Measurements from ENCODE around the gene MLIP. TPM values are rescaled to one million over a fixed set of nuclear protein-coding genes. Genes with fewer than 3 reads are reported as not detected.

MLIP gene
- total RNA-seq, 1 donor from 2014 or later = 0.44 TPM

DNA sequence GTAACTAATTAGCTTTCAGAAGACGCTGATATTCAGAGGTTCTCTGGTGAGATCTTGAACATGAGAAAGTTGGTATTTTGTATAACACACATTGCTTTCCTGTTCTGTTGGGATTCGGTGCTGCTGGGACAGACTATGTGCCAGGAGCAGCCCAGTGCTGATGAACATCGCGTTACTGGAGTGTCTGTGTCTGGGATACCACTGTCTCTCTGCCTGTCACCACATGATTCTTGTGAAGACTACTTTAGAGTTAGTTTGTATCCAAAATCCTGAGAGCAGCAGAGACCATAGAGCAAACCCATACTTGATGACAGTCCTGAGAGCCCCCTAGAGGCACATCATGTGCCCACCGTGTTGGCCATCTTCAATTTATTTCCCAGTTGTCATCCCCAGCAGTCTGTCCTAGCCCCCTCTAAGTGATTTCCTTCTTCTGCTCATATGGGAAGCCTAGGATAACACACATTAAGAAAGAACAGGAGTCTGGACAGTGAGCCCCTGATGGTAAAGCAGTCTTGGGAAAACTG lies 155.2 kb downstream of the MLIP start:
- H3K27ac Mint-ChIP-seq (ENCODE audit: unreplicated experiment) = no peak overlapping the region
- H3K4me3 Mint-ChIP-seq (ENCODE audit: unreplicated experiment) = no peak overlapping the region
- no peak for DNase-seq
- no peaks in the 10 kb centered on the region for H3K4me1 Mint-ChIP-seq (ENCODE audit: low read depth, unreplicated experiment)
- no peaks in the 10 kb centered on the region for H3K9me3 Mint-ChIP-seq (ENCODE audit: unreplicated experiment)
- H3K27me3 Mint-ChIP-seq (ENCODE audit: unreplicated experiment) = no peaks in the 10 kb centered on the region
- H3K36me3 Mint-ChIP-seq (ENCODE audit: unreplicated experiment) = no peaks in the 10 kb centered on the region
- TF ChIP-seq, protein P1, sequence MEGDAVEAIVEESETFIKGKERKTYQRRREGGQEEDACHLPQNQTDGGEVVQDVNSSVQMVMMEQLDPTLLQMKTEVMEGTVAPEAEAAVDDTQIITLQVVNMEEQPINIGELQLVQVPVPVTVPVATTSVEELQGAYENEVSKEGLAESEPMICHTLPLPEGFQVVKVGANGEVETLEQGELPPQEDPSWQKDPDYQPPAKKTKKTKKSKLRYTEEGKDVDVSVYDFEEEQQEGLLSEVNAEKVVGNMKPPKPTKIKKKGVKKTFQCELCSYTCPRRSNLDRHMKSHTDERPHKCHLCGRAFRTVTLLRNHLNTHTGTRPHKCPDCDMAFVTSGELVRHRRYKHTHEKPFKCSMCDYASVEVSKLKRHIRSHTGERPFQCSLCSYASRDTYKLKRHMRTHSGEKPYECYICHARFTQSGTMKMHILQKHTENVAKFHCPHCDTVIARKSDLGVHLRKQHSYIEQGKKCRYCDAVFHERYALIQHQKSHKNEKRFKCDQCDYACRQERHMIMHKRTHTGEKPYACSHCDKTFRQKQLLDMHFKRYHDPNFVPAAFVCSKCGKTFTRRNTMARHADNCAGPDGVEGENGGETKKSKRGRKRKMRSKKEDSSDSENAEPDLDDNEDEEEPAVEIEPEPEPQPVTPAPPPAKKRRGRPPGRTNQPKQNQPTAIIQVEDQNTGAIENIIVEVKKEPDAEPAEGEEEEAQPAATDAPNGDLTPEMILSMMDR (IDR thresholded peaks at IDR 0.05; ENCODE audit: partially characterized antibody, unreplicated experiment) = peak; percentile 17

DNA sequence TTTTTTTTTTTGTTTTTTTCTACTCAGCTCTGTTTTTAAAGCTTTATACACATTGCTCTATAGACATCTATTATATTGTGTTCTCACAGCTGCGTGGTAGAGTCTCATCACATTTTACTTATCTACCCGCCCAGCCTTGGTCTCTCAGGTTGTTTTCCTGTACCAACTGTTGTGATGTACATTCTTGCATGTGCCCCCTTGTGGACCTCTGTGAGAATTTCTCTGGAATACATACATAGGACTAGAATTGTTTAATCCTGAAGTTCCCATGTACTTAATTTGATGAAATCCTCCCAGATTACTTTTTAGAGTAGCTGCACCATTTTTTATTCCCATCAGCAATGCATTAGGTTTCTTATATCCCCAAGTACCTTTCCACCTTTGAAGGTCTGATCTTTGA lies 156.6 kb downstream of the MLIP start:
- no peaks in the 10 kb centered on the region for H3K27me3 Mint-ChIP-seq (ENCODE audit: unreplicated experiment)
- no peaks in the 10 kb centered on the region for H3K36me3 Mint-ChIP-seq (ENCODE audit: unreplicated experiment)
- no peaks in the 10 kb centered on the region for H3K4me1 Mint-ChIP-seq (ENCODE audit: low read depth, unreplicated experiment)
- TF ChIP-seq, protein P1 (IDR thresholded peaks at IDR 0.05; ENCODE audit: partially characterized antibody, unreplicated experiment) = peak; percentile 69
- H3K27ac Mint-ChIP-seq (ENCODE audit: unreplicated experiment) = no peak overlapping the region
- peak; percentile 13 for DNase-seq
- H3K9me3 Mint-ChIP-seq (ENCODE audit: unreplicated experiment) = no peaks in the 10 kb centered on the region
- no peak overlapping the region for H3K4me3 Mint-ChIP-seq (ENCODE audit: unreplicated experiment)

DNA sequence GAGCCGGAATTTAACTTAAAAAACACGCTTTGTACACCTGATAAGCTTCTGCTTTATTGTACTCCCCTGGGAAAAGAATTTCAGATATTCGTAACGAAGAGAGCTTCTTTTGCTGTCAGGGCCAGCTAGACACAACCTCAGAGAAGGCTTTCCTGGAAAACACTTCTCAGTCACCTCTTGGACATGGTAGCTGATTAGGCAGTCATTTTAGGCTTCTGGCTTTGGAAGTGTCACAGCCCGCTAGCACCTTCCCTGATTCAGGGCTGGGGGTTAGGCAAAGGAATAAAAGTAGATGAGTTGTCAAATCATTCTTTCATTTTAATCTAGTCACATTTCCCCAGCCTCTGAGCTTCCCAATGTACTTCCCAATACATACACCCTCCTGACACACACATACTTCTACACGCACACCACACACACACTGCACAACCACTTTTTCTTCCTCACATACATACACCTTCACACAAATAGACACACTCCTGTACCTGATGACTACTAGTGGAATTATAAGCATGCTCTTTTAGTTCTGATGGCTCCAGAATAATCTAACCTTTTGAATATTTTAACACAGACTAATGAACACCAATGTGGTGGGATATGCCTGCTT lies 162.1 kb downstream of the MLIP start:
- Mint-ChIP-seq H3K4me1 (ENCODE audit: low read depth, unreplicated experiment) (no peaks in the 10 kb centered on the region), H3K27me3 (ENCODE audit: unreplicated experiment) (no peaks in the 10 kb centered on the region), H3K9me3 (ENCODE audit: unreplicated experiment) (no peaks in the 10 kb centered on the region), H3K36me3 (ENCODE audit: unreplicated experiment) (no peaks in the 10 kb centered on the region), H3K27ac (ENCODE audit: unreplicated experiment) (no peak overlapping the region), H3K4me3 (ENCODE audit: unreplicated experiment) (no peak overlapping the region)
- TF ChIP-seq, protein P1 (IDR thresholded peaks at IDR 0.05; ENCODE audit: partially characterized antibody, unreplicated experiment) = no peak
- DNase-seq = no peak

DNA sequence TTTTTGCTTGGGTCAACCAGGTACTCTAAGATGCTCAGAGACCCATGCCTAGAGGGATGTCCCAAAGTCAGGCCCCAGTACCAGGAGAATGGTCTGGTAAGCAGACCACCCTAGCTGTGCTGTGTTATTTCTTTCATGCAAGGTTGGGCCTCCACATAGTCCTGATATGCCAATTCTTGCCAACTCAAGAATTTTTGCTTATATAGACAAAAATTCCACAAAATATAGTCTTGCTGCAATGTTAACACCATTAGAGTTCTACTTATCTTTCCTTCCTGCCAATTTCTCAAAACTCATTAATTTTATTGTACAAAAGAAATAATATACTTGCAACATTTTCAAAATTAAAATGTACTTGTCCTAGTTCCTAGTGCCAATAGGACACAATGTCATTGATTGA lies 163.1 kb downstream of the MLIP start:
- Mint-ChIP-seq H3K4me3 (ENCODE audit: unreplicated experiment) (no peak overlapping the region), H3K36me3 (ENCODE audit: unreplicated experiment) (no peaks in the 10 kb centered on the region), H3K4me1 (ENCODE audit: low read depth, unreplicated experiment) (no peaks in the 10 kb centered on the region), H3K9me3 (ENCODE audit: unreplicated experiment) (no peaks in the 10 kb centered on the region), H3K27ac (ENCODE audit: unreplicated experiment) (no peak overlapping the region), H3K27me3 (ENCODE audit: unreplicated experiment) (no peaks in the 10 kb centered on the region)
- TF ChIP-seq, protein P1 (IDR thresholded peaks at IDR 0.05; ENCODE audit: partially characterized antibody, unreplicated experiment) = no peak
- DNase-seq = no peak

DNA sequence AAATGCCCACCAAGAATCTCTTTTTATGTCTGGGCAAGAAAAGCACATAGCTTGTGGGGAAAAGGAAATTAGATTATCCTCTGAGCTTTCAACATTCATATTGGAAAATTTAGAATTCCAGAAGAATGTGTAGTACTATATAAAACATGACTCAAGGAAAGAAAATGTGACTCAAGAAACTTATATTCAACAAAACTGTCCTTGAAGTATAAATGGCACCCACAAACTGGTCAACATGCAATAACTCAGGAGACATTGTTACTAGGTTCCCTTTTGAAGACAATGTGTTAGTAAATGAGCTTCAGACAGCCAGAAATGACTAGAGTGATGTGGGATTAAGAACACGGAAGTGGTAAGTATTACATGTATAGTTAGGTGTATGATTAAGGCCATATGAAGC lies 170.9 kb downstream of the MLIP start:
- Mint-ChIP-seq H3K27ac (ENCODE audit: unreplicated experiment) (no peak overlapping the region), H3K4me3 (ENCODE audit: unreplicated experiment) (no peak overlapping the region), H3K9me3 (ENCODE audit: unreplicated experiment) (no peaks in the 10 kb centered on the region)

More for the DNA sequence above, 170.9 kb downstream of the MLIP start:
- Mint-ChIP-seq H3K4me1 (ENCODE audit: low read depth, unreplicated experiment) (no peaks in the 10 kb centered on the region), H3K27me3 (ENCODE audit: unreplicated experiment) (no peaks in the 10 kb centered on the region), H3K36me3 (ENCODE audit: unreplicated experiment) (no peaks in the 10 kb centered on the region)
- TF ChIP-seq, protein P1 (IDR thresholded peaks at IDR 0.05; ENCODE audit: partially characterized antibody, unreplicated experiment) = no peak
- DNase-seq = no peak
